ENCODE data around the gene SEL1L2. TPM values are rescaled to one million over a fixed set of nuclear protein-coding genes. Genes with fewer than 3 reads are reported as not detected.

The SEL1L2 gene
- total RNA-seq, 1 experiment from 2014 or later: not detected

DNA sequence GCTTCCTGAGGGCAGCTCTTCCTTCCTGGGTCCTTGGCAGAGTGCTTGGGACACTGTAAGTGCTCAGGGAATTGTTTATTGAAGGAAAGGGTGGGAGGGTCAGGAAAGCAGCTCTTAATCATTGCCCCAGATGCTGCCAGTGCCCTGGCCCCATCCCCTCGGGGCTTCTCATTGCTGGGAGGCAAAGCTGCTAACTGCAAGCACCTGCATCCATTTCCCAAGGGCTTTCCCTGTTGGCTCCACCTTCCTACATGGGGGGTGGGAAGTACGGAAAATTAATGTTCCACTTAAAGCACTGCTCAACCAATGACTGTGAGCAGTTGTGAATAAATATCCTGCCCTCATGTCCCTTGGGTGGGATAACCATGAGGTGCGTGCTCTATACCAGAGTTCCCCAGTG lies 149.2 kb downstream of the SEL1L2 start:
- no peak for DNase-seq (ENCODE audit: low read depth, low spot score)
- in situ Hi-C loops (cut with HindIII; ENCODE audit: low pct_unique_long_range_greater_than_20kb, low sequenced_read_pairs): no loop called here

DNA sequence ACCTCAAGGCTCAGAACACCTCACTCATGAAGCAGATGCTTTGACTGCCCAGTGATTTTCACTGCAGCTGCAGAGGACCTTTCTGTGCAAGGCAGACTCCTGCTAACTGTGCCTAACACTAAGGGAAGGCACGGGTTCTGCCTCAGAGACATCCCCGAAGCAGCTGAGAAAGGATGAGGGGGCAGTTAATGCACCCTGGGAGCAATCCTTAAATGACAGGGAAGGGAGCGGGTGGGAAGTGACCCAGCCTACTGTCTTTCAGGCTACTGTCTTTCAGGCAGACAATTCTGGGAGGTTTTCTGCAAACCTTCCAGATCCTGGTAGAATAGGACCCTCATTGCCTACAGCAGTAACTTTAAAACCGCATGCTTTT lies 150.3 kb downstream of the SEL1L2 start:
- no peak for DNase-seq (ENCODE audit: low read depth, low spot score)
- in situ Hi-C loops (cut with HindIII; ENCODE audit: low pct_unique_long_range_greater_than_20kb, low sequenced_read_pairs): no loop called here

DNA sequence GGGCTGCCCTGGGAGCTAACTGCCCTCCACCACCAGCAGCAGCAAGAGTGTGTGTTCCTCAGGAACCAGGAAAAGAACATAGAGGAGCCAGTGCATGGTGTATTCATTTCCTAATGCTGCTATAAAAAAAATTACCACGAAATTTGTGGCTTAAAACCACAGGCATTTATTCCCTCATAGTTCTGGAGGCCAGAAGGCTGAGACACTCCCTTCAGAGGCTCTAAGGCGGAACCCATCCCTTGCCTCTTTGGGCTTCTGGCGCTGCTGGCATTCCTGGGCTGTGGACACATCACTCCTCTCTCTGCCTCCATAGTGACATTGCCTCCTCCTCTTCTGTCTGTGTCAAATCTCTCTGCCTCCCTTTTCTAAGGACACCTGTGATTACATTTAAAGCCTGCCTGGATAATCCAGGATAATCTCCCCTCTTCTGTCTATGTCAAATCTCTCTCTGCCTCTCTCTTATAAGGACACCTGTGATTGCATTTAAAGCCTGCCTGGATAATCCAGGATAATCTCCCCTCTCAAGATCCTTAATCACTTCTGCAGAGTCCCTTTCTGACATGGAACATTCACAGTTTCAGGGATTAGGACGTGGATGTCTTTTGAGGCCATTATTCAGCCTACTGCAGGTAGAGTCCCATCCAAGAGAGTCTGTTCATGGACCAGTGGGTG lies 150.9 kb downstream of the SEL1L2 start:
- DNase-seq (ENCODE audit: low read depth, low spot score): no peak
- in situ Hi-C loops (cut with HindIII; ENCODE audit: low pct_unique_long_range_greater_than_20kb, low sequenced_read_pairs): no loop called here

DNA sequence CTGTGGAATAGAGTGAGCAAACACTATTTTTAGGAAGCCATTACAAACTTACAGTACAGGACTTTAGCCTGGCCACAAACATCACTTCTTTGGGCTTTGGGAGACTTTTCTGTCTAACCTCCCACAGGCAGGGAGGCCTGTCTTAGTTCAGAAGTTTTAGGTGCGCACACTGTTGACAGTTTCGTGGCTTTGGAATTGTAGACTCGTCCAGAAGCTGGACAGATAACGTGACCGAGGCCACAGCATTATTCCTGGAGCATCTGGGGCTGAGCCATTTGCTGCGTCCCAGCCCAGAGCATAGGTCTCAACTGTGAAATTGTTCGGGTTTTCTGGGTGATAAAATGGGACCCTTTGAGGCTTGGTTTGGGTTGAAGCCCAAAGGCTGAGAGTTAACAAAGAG lies 151.8 kb downstream of the SEL1L2 start:
- in situ Hi-C loops (cut with HindIII; ENCODE audit: low pct_unique_long_range_greater_than_20kb, low sequenced_read_pairs): no loop called here
- no peak for DNase-seq (ENCODE audit: low read depth, low spot score)

DNA sequence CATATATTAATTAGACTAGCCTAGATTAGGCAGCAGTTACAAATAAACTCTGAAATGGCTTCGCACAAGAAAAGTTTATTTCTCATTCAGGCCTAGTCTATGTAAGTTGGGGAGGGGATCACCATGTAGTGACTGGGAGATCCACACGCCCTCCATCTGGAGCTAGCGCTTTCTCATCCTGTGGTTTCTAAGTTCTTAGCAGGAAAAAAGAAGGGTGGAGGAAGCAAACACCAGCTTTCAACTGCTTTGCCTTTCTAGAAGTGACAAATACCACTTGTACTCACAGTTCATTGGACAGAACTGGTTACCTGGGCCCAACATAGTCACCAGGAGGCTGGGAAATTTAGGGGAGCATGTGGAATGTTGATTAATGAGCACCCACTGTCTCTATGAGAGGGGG lies 158.9 kb downstream of the SEL1L2 start:
- in situ Hi-C loops (cut with HindIII; ENCODE audit: low pct_unique_long_range_greater_than_20kb, low sequenced_read_pairs): no loop called here
- DNase-seq (ENCODE audit: low read depth, low spot score): no peak

DNA sequence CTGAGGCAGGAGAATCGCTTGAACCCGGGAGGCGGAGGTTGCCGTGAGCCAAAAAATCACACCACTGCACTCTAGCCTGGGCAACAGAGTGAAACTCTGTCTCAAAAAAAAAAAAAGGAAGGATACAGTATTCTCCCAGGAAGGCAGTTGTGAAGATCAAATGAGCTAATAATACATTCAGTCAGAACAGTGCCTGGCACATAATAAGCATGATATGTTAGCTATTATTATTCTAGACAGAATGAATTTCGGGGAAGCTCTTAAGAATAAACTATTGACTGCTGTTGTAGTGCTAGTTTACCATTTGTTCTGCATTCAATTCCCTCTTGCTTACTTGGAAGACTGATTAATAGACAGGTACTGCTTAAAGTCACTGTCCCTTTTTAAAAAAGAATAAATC lies 164.9 kb downstream of the SEL1L2 start:
- DNase-seq (ENCODE audit: low read depth, low spot score): no peak
- in situ Hi-C loops (cut with HindIII; ENCODE audit: low pct_unique_long_range_greater_than_20kb, low sequenced_read_pairs): no loop called here

DNA sequence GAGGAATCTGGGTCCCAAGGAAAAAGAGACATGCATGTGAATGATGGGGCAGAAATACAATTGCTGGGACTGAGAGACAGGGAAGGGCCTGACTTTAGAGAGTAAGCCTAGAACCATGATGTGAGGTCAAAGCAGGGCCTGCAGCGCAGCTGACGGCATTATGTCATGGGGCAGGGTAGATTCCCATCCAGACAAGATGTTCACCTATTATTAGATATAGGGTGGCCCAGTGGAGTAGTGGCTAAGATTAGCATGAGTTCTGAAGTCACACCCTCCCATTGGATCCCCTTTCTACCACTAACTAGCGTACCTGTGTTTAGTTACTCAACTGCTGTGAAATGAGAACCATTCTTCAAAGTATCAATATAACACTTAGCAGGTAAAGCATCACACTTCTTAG lies 166.0 kb downstream of the SEL1L2 start:
- in situ Hi-C loops (cut with HindIII; ENCODE audit: low pct_unique_long_range_greater_than_20kb, low sequenced_read_pairs): no loop called here
- DNase-seq (ENCODE audit: low read depth, low spot score): no peak

DNA sequence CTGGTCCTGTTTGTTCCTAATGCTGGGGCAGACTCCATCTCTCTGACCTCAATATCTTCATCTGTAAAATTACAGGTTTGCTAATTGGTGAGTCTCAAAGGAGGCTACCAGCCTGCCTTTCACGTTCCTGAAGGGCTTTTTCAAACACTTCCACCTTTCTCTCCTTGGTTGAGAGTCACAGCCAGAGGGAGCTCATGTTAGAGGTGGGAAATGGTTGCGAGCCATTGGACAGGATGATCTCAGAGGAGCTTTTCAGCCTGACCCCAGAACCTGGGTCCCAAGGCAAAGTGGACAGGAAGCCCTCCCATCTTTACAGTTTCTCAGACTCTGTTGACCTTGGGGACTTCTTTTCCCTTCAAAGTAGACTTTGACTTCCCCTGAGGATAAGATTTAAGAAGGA lies 168.0 kb downstream of the SEL1L2 start:
- DNase-seq (ENCODE audit: low read depth, low spot score): peak; percentile 22
- in situ Hi-C loops (cut with HindIII; ENCODE audit: low pct_unique_long_range_greater_than_20kb, low sequenced_read_pairs): no loop called here

DNA sequence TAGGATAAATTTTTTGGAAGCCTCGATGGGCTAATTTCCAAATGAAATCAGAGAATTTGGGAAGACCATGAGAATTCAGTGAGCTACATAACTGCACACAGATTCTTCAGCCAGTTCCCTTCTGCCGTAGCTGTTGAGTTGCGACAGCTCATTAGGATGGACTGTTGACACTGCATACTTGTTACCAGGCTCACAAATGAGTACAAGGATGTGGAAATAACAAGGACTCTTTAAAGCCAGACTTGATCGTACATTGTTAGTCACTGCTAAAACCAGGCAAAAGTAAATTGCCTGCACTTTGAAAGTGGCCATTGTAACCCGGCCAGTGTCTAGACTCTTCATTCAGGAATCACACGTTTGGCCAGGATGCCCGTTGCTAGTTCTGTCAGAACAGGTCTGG lies 168.5 kb downstream of the SEL1L2 start:
- DNase-seq (ENCODE audit: low read depth, low spot score): no peak
- in situ Hi-C loops (cut with HindIII; ENCODE audit: low pct_unique_long_range_greater_than_20kb, low sequenced_read_pairs): no loop called here

DNA sequence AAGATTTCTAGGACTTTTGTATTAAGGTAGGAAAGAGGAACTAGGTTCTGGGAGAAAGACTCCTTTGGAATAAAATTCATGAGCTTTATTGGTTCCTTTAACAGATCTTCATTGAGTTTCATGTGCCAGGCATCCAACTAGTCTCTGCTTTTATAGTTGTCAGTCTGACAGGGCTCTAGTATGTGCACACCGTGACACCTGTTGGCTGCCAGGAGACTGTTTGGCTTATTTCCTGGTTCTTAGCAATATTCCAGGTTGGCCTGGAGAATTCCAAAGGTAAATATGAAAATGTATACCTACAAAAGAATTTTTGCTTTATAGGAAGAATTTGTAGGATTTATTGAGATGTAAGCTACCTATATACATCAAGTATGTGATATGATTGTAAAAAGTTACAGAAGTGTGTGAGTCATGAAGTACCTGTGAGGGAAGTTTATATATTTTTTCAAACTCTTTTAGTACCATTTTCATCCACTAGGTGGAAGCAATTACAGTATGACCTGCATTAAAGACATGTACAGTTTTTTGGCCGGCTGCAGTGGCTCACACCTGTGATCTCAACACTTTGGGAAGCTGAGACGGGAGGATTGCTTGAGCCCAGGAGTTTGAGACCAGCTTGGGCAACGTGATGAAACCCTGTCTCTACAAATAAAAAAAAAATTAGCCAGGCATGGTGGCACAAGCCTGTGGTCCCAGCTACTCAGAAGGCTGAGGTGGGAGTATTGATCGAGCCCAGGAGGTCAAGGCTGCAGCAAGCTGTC lies 170.3 kb downstream of the SEL1L2 start:
- in situ Hi-C loops (cut with HindIII; ENCODE audit: low pct_unique_long_range_greater_than_20kb, low sequenced_read_pairs): no loop called here
- DNase-seq (ENCODE audit: low read depth, low spot score): peak; percentile 69

DNA sequence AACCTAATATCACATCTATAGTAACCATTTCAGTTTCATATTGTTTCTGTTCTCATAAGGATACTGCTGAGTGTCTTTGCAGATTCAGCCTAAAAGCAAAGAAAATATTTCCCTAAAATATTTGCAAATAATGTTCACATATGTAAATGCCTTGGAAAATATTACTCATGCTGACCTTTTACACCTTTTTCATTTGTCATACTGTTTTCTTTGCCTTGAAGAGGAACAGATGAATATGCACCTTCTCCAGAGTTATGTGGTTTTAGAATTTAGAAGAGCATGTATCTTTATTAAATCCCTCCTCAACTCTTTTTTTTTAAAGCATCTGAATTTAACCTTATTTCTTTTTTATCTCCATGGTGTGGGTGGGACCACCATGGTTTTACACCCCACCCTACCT lies 173.1 kb downstream of the SEL1L2 start:
- DNase-seq (ENCODE audit: low read depth, low spot score): no peak
- in situ Hi-C loops (cut with HindIII; ENCODE audit: low pct_unique_long_range_greater_than_20kb, low sequenced_read_pairs): no loop called here

DNA sequence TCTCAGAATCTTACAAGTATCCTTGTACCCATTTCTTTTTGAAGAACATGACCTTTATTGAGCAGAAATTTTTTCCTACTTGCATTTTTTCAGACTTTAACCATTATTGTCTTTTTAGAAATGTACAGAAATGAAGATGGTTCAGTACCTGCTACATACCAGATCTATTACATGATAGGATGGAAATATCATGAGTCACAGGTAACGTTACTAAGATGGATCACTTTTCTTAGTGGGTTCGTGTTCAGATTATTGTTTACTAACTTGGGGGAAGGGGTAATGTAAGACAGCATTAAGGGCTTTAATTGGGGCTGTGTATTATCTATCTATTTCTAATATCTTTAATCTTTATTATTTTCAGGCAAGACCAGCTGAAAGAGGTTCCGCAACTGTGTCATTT lies 173.7 kb downstream of the SEL1L2 start:
- in situ Hi-C loops (cut with HindIII; ENCODE audit: low pct_unique_long_range_greater_than_20kb, low sequenced_read_pairs): no loop called here

DNA sequence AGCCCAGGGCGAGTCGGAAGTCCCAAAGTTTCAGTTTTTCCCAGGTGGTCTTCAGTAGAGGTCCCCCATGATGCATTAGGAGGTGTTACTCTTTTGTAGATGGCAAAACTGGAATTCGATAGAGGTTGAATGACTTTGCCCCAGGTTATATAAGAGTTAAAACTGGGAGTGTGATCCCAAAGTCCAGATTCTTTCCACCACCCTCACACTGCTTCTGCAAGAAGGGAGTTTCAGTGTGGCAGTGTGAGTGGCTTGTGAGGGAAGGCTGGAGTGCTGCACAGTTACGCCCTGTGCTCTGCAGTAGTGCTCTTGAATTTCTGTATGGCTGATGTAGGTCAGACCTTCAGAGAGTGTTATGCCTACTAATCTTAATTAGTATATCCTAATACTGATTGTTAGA lies 175.7 kb downstream of the SEL1L2 start:
- in situ Hi-C loops (cut with HindIII; ENCODE audit: low pct_unique_long_range_greater_than_20kb, low sequenced_read_pairs): no loop called here
- no peak for DNase-seq (ENCODE audit: low read depth, low spot score)

More for the DNA sequence above, 173.7 kb downstream of the SEL1L2 start:
- no peak for DNase-seq (ENCODE audit: low read depth, low spot score)

DNA sequence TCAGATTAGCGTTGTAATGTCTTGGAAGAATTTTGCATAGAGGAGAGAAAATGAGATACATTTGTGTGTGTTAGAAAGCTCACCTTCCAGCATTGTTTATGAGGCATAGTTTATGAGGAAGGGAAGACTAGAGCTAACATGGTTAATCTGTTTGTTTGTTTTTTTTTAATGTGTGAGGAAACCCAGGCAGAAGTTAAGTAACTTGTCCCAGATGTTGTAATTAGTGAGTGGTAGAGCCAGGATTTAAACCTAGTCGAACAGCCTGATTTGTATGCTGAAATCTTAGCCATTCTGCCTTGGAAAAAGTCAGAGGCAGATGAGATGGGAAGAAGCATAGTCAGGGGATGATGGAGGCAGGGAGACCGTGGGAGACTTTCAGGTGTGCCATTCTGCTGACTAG lies 176.5 kb downstream of the SEL1L2 start:
- no peak for DNase-seq (ENCODE audit: low read depth, low spot score)
- in situ Hi-C loops (cut with HindIII; ENCODE audit: low pct_unique_long_range_greater_than_20kb, low sequenced_read_pairs): no loop called here

DNA sequence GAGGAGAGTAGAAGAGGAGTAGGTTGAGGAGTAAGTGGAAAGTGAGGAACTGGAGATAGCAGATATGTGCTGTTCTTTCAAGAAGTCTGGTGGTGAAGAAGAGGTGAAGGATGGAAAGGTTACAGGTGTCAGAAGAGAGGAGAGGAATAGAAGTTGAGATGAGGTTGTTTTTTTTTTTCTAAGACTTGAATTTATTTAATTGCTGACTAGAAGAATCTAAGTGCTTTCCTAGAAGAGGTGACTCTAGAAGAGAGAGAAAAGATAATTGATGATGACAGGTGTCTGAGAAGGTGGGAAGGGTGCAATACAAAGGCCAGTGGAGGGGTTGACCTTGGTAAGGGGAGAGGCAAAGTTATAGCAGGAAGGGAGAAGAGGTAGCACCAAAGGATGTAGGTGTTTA lies 180.0 kb downstream of the SEL1L2 start:
- in situ Hi-C loops (cut with HindIII; ENCODE audit: low pct_unique_long_range_greater_than_20kb, low sequenced_read_pairs): no loop called here
- no peak for DNase-seq (ENCODE audit: low read depth, low spot score)

DNA sequence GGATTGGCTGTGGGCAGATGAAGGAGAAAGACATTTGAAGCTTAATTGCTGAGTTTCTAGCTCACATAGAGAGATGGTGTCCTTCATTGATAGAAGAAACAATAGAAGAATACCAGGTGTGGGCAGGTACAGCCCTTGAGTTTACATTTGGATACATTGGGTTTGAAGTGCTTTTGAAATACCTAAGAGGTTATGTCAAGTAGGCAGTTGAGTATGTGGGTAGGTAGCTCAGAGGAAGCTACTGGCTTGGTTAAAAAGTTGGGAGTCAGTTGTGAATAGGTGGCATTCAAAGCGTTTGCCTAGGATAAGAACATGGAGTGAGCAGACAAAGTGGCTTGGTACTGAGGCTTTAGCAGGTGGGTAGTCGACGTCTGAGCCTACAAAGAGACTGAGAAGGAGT lies 180.6 kb downstream of the SEL1L2 start:
- in situ Hi-C loops (cut with HindIII; ENCODE audit: low pct_unique_long_range_greater_than_20kb, low sequenced_read_pairs): no loop called here
- DNase-seq (ENCODE audit: low read depth, low spot score): no peak

DNA sequence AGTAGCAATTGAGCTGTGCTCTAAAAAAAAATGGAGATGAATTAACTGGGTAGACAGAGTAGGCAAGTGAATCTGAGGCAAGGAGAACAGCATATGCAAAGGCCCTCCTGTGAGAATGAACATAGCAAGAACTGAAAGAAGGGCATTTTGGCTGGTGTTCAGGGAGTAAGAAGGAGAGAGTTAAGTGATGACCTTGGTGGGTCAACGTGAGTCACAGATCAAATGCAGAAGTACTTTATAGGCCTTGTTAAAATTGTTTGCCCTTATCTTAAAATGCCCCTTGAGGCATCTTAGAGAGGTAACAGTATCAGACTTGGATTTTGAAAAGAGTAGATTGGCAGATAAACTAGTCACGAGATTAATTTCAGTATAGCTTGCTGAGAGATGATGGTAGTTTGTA lies 181.0 kb downstream of the SEL1L2 start:
- in situ Hi-C loops (cut with HindIII; ENCODE audit: low pct_unique_long_range_greater_than_20kb, low sequenced_read_pairs): no loop called here
- no peak for DNase-seq (ENCODE audit: low read depth, low spot score)

DNA sequence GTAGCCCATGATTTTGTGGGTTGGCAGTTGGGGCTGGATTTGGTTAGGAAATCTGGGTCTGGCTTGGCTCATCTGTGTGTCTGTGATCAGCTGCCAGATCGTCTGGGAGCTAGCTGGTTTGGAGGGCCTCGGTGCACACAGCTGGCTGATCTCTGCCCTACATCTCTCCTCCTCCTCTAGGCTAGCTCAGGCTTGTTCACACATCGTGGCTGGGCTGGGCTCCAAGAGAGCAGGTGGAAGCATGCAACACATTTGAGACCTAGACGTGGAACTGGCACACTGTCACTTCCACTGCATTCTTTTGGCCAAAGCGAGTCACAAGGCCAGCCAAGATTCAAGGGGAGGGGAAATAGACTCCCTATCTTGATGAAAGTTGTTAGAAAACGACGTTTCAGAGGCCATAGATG lies 189.7 kb downstream of the SEL1L2 start:
- in situ Hi-C loops (cut with HindIII; ENCODE audit: low pct_unique_long_range_greater_than_20kb, low sequenced_read_pairs): no loop called here
- DNase-seq (ENCODE audit: low read depth, low spot score): no peak

DNA sequence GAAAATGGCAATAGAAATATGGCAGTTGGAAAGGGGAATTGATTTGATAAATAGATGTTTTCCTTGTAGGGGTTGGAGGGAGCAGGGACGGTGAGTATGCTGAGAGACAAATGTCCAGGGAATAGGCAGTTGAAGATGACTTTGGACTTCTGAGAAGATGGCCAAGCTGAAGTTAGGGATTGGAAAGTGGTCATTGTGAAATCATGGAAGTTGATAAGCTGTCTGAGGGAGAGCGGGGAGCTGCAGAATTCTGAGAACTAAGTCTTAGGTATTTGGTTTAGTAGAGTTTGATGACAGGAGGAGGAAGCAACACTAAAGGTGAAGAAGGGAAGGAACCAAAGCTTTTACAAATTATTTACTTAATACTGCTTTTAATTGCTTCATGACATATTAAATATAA lies 190.4 kb downstream of the SEL1L2 start:
- no peak for DNase-seq (ENCODE audit: low read depth, low spot score)
- in situ Hi-C loops (cut with HindIII; ENCODE audit: low pct_unique_long_range_greater_than_20kb, low sequenced_read_pairs): no loop called here

Data from SK-MEL-5 (cell line).